ENCODE data around the gene NECTIN2. TPM values are rescaled to one million over a fixed set of nuclear protein-coding genes. Genes with fewer than 3 reads are reported as not detected.
"Not testable (repeated sequence)": the region's sequence is repeated elsewhere in the genome, so short reads cannot be mapped to it uniquely, and the experiment has no call there.

NECTIN2 gene
- total RNA-seq, 1 donor from 2014 or later = 75.6 TPM

DNA sequence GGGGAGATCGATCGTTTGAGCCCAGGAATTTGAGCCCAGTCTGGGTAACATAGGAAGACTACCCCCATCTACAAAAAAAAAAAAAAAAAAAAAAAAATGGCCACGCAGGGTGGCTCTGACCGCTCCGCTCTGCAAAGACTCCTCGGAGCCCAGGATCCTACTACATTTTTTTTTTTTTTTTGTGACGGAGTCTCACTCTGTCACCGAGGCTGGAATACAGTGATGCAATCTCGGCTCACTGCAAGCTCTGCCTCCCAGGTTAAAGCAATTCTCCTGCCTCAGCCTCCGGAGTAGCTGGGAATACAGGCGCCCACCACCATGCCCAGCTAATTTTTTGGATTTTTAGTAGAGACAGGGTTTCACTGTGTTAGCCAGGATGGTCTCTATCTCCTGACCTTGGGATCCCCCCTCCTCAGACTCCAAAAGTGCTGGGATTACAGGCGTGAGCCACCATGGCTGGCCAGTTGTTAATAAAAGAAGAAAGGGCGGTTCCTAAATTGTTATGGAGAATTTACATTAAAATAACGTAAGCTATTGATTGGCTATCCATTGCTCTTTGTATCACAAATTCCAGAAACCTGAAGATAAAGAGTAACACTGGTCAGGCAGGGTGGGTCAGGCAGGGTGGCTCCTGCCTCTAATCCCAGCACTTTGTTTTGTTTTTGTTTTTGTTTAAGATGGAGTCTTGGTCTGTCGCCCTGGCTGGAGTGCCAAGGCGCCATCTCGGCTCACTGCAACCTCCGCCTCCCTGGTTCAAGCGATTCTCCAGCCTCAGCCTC, 36.7 kb downstream of the NECTIN2 start:
- DNase-seq (ENCODE audit: low read depth in 2 of 2) = not testable (repeated sequence)

DNA sequence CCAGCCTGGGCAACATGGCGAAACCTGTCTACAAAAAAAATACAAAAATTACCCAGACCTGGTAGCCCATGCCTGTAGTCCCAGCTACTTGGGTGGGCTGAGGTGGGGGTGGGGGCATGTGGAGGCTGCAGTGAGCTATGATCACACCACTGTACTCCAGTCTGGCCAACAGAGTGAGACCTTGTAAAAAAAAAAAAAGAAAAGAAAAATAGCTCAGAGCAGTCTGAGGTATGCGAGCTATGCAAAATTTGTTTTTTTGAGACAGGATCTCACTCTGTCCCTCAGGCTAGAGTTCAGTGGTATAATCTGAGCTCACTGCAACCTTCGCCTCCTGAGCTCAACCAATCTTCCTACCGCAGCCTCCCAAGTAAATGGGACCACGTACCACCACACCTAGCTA, 37.8 kb downstream of the NECTIN2 start:
- DNase-seq (ENCODE audit: low read depth in 2 of 2) = no peak

DNA sequence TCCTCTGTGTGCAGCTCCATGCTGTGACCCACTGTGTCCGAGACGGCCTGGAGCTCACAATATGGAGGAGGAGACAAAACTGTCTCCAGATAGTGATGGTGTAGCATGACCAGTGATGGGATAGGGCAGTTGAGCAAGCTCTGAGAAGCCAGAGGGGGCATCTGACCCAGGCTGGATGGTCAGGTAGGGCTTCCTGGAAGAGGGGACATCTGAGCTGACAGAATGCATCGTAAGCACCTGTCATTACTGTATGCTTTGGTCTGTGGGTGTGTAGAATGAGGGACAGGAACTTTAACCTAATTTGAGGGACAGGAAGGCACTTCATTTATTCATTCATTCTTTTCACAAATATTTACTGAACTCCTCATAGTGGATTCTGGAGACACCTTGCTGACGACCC, 38.5 kb downstream of the NECTIN2 start:
- no peak for DNase-seq (ENCODE audit: low read depth in 2 of 2)

GRCh38 chr19:44886141-44886540, 40.0 kb downstream of the NECTIN2 start:
- no peak for DNase-seq (ENCODE audit: low read depth in 2 of 2)

DNA sequence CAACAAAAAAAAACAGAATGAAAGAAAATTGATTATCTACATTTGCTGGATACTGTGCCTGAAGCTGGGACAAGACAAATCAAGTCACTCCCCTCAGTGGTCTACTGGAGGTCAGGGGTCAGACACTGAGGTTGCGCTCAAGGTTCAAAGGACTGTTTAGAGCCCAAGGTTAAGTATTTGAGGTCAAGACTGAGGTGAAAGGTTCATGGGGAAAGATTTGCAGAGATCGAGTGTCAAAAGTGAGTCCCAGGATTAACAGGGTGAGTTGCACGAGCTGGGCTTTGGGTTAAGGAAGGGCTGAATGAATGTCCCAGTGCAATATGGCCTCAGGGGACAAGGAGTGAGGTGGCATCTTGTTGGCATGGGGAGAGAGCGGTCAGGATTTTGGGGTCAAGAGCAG, 41.6 kb downstream of the NECTIN2 start:
- no peak for DNase-seq (ENCODE audit: low read depth in 2 of 2)

DNA sequence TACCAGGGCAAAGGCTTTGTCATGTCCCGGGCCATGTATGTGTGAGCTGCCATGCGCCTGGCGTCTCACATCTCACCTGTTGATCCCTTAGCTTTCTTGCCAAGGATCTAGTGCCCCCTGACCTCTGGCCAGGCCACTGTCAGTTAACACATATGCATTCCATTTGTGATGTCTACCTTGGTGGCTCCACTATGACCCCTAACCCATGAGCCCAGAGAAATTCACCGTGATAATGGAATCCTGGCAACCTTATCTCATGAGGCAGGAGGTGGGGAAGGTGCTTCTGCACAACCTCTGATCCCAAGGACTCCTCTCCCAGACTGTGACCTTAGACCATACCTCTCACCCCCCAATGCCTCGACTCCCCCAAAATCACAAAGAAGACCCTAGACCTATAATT, 42.2 kb downstream of the NECTIN2 start:
- DNase-seq (ENCODE audit: low read depth in 2 of 2) = not testable (repeated sequence)

DNA sequence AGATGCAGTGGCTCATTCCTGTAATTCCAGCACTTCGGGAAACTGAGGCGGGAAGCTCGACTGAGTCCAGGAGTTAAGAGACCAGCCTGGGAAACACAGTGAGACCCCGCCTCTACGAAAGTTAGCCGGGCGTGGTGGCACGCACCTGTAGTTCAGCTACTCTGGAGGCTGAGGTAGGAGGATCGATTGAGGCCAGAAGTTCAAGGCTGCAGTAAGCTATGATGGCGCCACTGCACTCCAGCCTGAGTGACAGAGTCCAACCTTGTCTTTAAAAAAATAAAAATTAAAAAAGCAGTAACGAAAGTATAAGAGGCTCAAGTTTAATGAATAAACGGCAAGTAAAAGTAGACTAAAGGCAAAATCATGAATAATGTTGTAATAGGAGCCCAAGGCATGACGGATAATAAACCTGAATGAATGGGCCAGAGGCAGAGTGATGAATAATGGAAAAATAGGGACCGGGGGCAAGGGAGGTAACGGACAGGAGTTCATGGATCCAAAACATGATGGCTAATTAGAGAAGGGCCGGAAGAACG, 43.8 kb downstream of the NECTIN2 start:
- no peak for DNase-seq (ENCODE audit: low read depth in 2 of 2)

DNA sequence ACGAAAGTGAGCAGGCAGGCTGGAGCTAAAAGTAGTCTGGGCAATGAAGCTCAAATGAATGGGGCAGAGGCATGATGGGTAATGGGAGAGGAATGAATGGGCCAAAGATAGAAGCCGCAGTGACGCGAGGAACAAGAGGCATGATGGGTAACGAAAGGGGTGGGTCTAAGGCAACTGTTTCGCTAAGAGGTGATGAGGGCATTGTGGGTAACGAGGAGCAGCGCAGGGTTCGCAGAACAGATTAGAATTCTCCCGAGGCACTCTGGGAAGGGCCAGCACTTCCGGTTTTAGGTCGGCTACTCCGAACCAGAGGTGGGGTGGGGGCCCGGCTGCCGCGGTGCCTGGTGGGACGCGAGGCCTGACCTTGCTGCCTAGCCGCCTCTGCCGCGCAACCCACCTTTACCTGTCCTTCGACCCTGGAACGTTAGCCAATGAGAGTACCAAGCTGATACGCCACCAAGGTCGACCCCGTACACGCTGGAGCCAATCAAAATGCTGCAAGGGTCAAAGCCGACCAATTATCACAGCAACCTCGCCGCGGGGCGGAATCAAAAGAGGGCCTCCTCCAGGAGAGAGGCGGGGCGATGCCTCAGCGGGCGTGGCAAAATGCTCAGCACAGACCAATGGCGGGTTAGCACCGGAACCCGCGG, 44.4 kb downstream of the NECTIN2 start:
- peak; percentile 100 for DNase-seq (ENCODE audit: low read depth in 2 of 2)

- DNase-seq (ENCODE audit: low read depth in 2 of 2) = no peak
Observed at GRCh38 chr19:44891016-44891882, 45.2 kb downstream of the NECTIN2 start, which contains the start of gene TOMM40. TOMM40 (plus strand) TSS chr19:44891254; CDS start chr19:44891416, 162 bp downstream.

- no peak for DNase-seq (ENCODE audit: low read depth in 2 of 2)
Observed at GRCh38 chr19:44892932-44893331, 46.8 kb downstream of the NECTIN2 start.

DNA sequence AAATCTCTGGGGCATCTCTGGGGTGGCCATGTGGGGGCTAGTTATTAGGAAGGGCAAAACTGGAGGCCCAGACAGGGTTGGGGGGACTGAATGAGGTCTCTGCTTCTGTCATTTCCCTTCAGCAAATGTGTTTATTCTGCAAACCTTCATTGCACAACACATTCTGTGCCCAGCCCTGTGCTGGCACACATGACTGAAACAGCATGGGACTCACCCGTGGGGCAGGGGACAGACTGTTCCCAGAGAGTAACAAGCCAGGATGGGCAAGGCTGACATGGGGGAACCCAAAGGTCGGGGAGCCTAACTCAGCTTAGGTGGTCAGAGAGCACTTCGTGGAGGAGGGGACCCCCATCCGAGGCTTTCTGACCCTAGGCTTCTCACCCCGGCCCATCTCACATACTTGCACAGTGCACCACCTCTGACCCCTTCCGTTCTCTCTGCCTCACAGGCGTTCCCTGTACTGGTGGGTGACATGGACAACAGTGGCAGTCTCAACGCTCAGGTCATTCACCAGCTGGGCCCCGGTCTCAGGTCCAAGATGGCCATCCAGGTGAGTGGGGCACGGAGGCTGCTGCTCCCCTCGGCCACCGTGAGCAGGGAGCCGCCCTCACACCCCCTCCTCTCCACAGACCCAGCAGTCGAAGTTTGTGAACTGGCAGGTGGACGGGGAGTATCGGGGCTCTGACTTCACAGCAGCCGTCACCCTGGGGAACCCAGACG, 47.4 kb downstream of the NECTIN2 start:
- no peak for DNase-seq (ENCODE audit: low read depth in 2 of 2)

- DNase-seq (ENCODE audit: low read depth in 2 of 2) = no peak
Observed at GRCh38 chr19:44894052-44894400, 47.9 kb downstream of the NECTIN2 start.

DNA sequence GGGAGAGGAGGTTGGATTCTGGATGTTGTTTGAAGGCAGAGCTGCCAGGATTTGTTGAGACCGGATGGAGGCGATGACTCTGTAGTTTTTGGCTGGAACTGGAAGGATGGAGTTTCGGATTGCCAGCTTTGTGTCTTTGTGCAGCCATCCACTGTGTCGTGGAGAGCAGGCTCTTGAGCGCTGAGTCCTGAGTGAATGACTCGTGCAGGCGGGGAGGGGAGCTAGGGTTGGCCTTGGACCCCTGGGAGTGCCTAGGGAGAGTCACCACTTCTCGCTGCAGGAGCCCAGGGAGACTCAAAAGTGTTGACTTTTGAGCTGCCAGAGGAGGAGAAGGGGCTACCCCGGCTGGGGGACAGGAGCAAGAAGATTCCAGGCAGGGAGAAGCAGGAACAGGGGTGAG, 48.8 kb downstream of the NECTIN2 start:
- DNase-seq (ENCODE audit: low read depth in 2 of 2) = no peak

GRCh38 chr19:44897835-44898234, 51.7 kb downstream of the NECTIN2 start:
- no peak for DNase-seq (ENCODE audit: low read depth in 2 of 2)

DNA sequence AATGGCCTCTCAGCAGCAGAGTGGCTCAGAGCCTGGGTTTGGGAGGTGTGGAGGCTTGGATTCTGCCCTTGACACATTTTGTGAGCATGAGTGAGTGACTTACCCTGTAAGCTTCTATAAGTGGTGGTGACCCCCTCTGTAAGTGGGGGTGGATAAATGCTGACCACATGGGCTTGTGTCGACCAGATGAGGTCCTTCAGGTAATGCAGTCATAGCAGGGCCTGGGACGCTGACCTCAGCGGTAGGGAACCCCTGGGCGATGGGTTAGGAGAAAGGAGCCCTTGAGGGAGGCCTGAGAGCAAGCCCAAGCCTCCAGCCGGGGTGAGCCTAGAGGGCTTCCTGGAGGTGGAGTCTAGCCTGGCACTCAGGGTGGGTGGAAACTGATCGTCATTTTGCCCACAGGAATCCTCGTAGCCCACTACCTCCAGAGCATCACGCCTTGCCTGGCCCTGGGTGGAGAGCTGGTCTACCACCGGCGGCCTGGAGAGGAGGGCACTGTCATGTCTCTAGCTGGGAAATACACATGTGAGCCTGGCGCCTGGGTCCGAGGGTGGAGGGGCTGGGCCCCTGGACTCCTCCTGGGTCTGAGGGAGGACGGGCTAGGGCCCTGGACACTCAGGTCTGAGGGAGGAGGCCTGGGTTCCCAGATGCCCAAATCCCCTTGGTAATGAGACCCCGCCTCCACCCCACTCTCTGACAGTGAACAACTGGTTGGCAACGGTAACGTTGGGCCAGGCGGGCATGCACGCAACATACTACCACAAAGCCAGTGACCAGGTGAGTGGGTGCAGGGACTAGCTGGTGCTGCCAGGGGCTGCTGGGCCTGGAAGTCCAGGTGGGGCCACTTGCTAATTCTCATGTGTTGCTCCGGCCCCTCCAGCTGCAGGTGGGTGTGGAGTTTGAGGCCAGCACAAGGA, 54.5 kb downstream of the NECTIN2 start:
- DNase-seq (ENCODE audit: low read depth in 2 of 2) = no peak

DNA sequence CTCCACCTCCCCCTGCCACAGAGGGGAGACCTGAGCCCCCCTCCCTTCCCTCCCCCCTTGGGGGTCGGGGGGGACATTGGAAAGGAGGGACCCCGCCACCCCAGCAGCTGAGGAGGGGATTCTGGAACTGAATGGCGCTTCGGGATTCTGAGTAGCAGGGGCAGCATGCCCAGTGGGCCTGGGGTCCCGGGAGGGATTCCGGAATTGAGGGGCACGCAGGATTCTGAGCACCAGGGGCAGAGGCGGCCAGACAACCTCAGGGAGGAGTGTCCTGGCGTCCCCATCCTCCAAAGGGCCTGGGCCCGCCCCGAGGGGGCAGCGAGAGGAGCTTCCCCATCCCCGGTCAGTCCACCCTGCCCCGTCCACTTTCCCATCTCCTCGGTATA, 57.1 kb downstream of the NECTIN2 start:
- DNase-seq (ENCODE audit: low read depth in 2 of 2) = no peak

GRCh38 chr19:44903602-44904425, 57.7 kb downstream of the NECTIN2 start:
- peak in 1 of 2 donors; percentile 49 for DNase-seq (ENCODE audit: low read depth in 2 of 2)

- no peak for DNase-seq (ENCODE audit: low read depth in 2 of 2)
Observed at GRCh38 chr19:44904426-44904994, 58.4 kb downstream of the NECTIN2 start.

All from dermis microvascular lymphatic vessel endothelial cell (primary cell).